ENCODE data around the gene SMOC2. TPM values are rescaled to one million over a fixed set of nuclear protein-coding genes. Genes with fewer than 3 reads are reported as not detected.

SMOC2 gene
- 10 to 100 TPM in 1 of 8 experiments, 1 to 10 TPM in 1, under 1 TPM in 4, not detected in 2; 0.15 to 31.4 (median 0.94) TPM for total RNA-seq

GRCh38 chr6:168440520-168441433, at the start of gene SMOC2:
Gene SMOC2 (plus strand): TSS chr6:168441184. CDS start chr6:168441371, 187 bp downstream.
- Histone ChIP-seq H3K4me3 (peak within 1 kb of the TSS; percentile 30 to 39 (median 36)), H3K4me1 (replicated peaks in 1 of 2) (peaks cover 7 to 16% of the 10 kb centered on the region in 2 donors), H3K27ac (no peak within 1 kb of the TSS)
- in situ Hi-C loops (cut with MboI; ENCODE audit: low pct_unique_long_range_greater_than_20kb in 2 of 9, low sequenced_read_pairs in 9 of 9, unreplicated experiment in 9 of 9) = no loop called here
- 0 to 28% (median 8%) methylated on average over 1 to 7 of the region's 81 CpGs; no CpG with 5 or more reads in 6 of the 10 experiments for whole genome bisulfite sequencing, 10 experiments
- ATAC-seq (replicated peaks in 6 of 8) = peak in 6 of 8 experiments; percentile 37 to 84 (median 80)

GRCh38 chr6:168393126-168393870, 47.7 kb upstream of the SMOC2 start:
- Histone ChIP-seq H3K4me1 (replicated peaks in 1 of 2) (peaks cover 29 to 31% of the 10 kb centered on the region in 2 donors), H3K4me3 (no peak overlapping the region), H3K27ac (no peak overlapping the region)
- in situ Hi-C loops (cut with MboI; ENCODE audit: low pct_unique_long_range_greater_than_20kb in 2 of 9, low sequenced_read_pairs in 9 of 9, unreplicated experiment in 9 of 9) = no loop called here
- WGBS, 10 experiments = 63 to 100% (median 84%) methylated on average over 1 to 7 of the region's 23 CpGs; no CpG with 5 or more reads in 4 of the 10 experiments
- no peak for ATAC-seq (replicated peaks in 6 of 8)

- WGBS, 10 experiments = 40 to 100% (median 71%) methylated on average over 1 to 11 of the region's 12 CpGs; no CpG with 5 or more reads in 1 of the 10 experiments
- no peak for ATAC-seq (replicated peaks in 6 of 8)
- in situ Hi-C loops (cut with MboI; ENCODE audit: low pct_unique_long_range_greater_than_20kb in 2 of 9, low sequenced_read_pairs in 9 of 9, unreplicated experiment in 9 of 9) = no loop called here
- Histone ChIP-seq H3K4me3 (no peak overlapping the region), H3K4me1 (replicated peaks in 1 of 2) (peaks cover 25 to 26% of the 10 kb centered on the region in 2 donors), H3K27ac (no peak overlapping the region)
Measured at GRCh38 chr6:168394606-168395005, 46.4 kb upstream of the SMOC2 start.

GRCh38 chr6:168395983-168396382, 45.0 kb upstream of the SMOC2 start:
- Histone ChIP-seq H3K4me1 (replicated peaks in 1 of 2) (peaks cover 20 to 21% of the 10 kb centered on the region in 2 donors), H3K27ac (no peak overlapping the region), H3K4me3 (no peak overlapping the region)
- no peak for ATAC-seq (replicated peaks in 6 of 8)
- in situ Hi-C loops (cut with MboI; ENCODE audit: low pct_unique_long_range_greater_than_20kb in 2 of 9, low sequenced_read_pairs in 9 of 9, unreplicated experiment in 9 of 9) = no loop called here
- WGBS, 10 experiments = 40 to 93% (median 64%) methylated on average over 1 to 9 of the region's 12 CpGs; no CpG with 5 or more reads in 4 of the 10 experiments

GRCh38 chr6:168396561-168396960, 44.4 kb upstream of the SMOC2 start:
- no peak overlapping the region for H3K27ac ChIP-seq
- 10 to 71% (median 55%) methylated on average over 1 to 13 of the region's 16 CpGs; no CpG with 5 or more reads in 2 of the 10 experiments for WGBS, 10 experiments
- in situ Hi-C loops (cut with MboI; ENCODE audit: low pct_unique_long_range_greater_than_20kb in 2 of 9, low sequenced_read_pairs in 9 of 9, unreplicated experiment in 9 of 9) = no loop called here
- H3K4me3 ChIP-seq = no peak overlapping the region
- peak in 3 of 8 experiments; percentile 38 to 56 (median 52) for ATAC-seq (replicated peaks in 6 of 8)
- peaks cover 18% of the 10 kb centered on the region in 2 donors for H3K4me1 ChIP-seq (replicated peaks in 1 of 2)

- 20 to 100% (median 70%) methylated on average over 1 to 6 of the region's 10 CpGs; no CpG with 5 or more reads in 3 of the 10 experiments for WGBS, 10 experiments
- in situ Hi-C loops (cut with MboI; ENCODE audit: low pct_unique_long_range_greater_than_20kb in 2 of 9, low sequenced_read_pairs in 9 of 9, unreplicated experiment in 9 of 9) = no loop called here
- peak in 5 of 8 experiments; percentile 56 to 78 (median 65) for ATAC-seq (replicated peaks in 6 of 8)
- H3K4me3 ChIP-seq = no peak overlapping the region
- H3K4me1 ChIP-seq (replicated peaks in 1 of 2) = peaks cover 18% of the 10 kb centered on the region in 2 donors
- peak overlapping the region in 1 of 2 donors; percentile 2 for H3K27ac ChIP-seq
Measured at GRCh38 chr6:168397012-168397411, 44.0 kb upstream of the SMOC2 start.

- ATAC-seq (replicated peaks in 6 of 8) = no peak
- no peak overlapping the region for H3K27ac ChIP-seq
- 0 to 94% (median 10%) methylated on average over 1 to 2 of the region's 2 CpGs; no CpG with 5 or more reads in 4 of the 10 experiments for WGBS, 10 experiments
- no peak overlapping the region for H3K4me3 ChIP-seq
- in situ Hi-C loops (cut with MboI; ENCODE audit: low pct_unique_long_range_greater_than_20kb in 2 of 9, low sequenced_read_pairs in 9 of 9, unreplicated experiment in 9 of 9) = no loop called here
- H3K4me1 ChIP-seq (replicated peaks in 1 of 2) = peaks cover 18% of the 10 kb centered on the region in 2 donors
Measured at GRCh38 chr6:168400037-168400436, 40.9 kb upstream of the SMOC2 start.

- ATAC-seq (replicated peaks in 6 of 8) = no peak
- H3K4me3 ChIP-seq = no peak overlapping the region
- 12 to 100% (median 50%) methylated on average over 1 to 7 of the region's 9 CpGs; no CpG with 5 or more reads in 2 of the 10 experiments for WGBS, 10 experiments
- in situ Hi-C loops (cut with MboI; ENCODE audit: low pct_unique_long_range_greater_than_20kb in 2 of 9, low sequenced_read_pairs in 9 of 9, unreplicated experiment in 9 of 9) = no loop called here
- no peaks in the 10 kb centered on the region for H3K4me1 ChIP-seq (replicated peaks in 1 of 2)
- H3K27ac ChIP-seq = no peak overlapping the region
Measured at GRCh38 chr6:168403370-168404005, 37.5 kb upstream of the SMOC2 start.

- ATAC-seq (replicated peaks in 6 of 8) = no peak
- 0 to 60% (median 50%) methylated on average over 1 of the region's 1 CpG; no CpG with 5 or more reads in 7 of the 10 experiments for WGBS, 10 experiments
- in situ Hi-C loops (cut with MboI; ENCODE audit: low pct_unique_long_range_greater_than_20kb in 2 of 9, low sequenced_read_pairs in 9 of 9, unreplicated experiment in 9 of 9) = no loop called here
- H3K27ac ChIP-seq = no peak overlapping the region
- no peaks in the 10 kb centered on the region for H3K4me1 ChIP-seq (replicated peaks in 1 of 2)
- no peak overlapping the region for H3K4me3 ChIP-seq
Measured at GRCh38 chr6:168404560-168404959, 36.4 kb upstream of the SMOC2 start.

- 4 to 87% (median 49%) methylated on average over 3 to 8 of the region's 8 CpGs; no CpG with 5 or more reads in 4 of the 10 experiments for WGBS, 10 experiments
- no peak for ATAC-seq (replicated peaks in 6 of 8)
- no peak overlapping the region for H3K27ac ChIP-seq
- no peaks in the 10 kb centered on the region for H3K4me1 ChIP-seq (replicated peaks in 1 of 2)
- no peak overlapping the region for H3K4me3 ChIP-seq
- in situ Hi-C loops (cut with MboI; ENCODE audit: low pct_unique_long_range_greater_than_20kb in 2 of 9, low sequenced_read_pairs in 9 of 9, unreplicated experiment in 9 of 9) = no loop called here
Measured at GRCh38 chr6:168407842-168408241, 33.1 kb upstream of the SMOC2 start.

GRCh38 chr6:168408504-168409136, 32.4 kb upstream of the SMOC2 start:
- no peak overlapping the region for H3K4me3 ChIP-seq
- WGBS, 10 experiments = 27 to 94% (median 82%) methylated on average over 2 to 9 of the region's 13 CpGs; no CpG with 5 or more reads in 1 of the 10 experiments
- in situ Hi-C loops (cut with MboI; ENCODE audit: low pct_unique_long_range_greater_than_20kb in 2 of 9, low sequenced_read_pairs in 9 of 9, unreplicated experiment in 9 of 9) = no loop called here
- ATAC-seq (replicated peaks in 6 of 8) = no peak
- no peaks in the 10 kb centered on the region for H3K4me1 ChIP-seq (replicated peaks in 1 of 2)
- H3K27ac ChIP-seq = no peak overlapping the region

GRCh38 chr6:168410035-168410434, 30.9 kb upstream of the SMOC2 start:
- Histone ChIP-seq H3K4me3 (no peak overlapping the region), H3K27ac (no peak overlapping the region), H3K4me1 (replicated peaks in 1 of 2) (peaks cover 0 to 2% of the 10 kb centered on the region in 2 donors)
- 0 to 95% (median 90%) methylated on average over 1 to 7 of the region's 8 CpGs; no CpG with 5 or more reads in 3 of the 10 experiments for WGBS, 10 experiments
- in situ Hi-C loops (cut with MboI; ENCODE audit: low pct_unique_long_range_greater_than_20kb in 2 of 9, low sequenced_read_pairs in 9 of 9, unreplicated experiment in 9 of 9) = no loop called here
- ATAC-seq (replicated peaks in 6 of 8) = no peak
